ES-I3 (cell line): ENCODE results near the gene USP54.
"Not testable (repeated sequence)": the region's sequence is repeated elsewhere in the genome, so short reads cannot be mapped to it uniquely, and the experiment has no call there.

Source experiments
- H3K36me3 ChIP-seq: 2 replicates; pipeline ENCODE4 v1.6.1; 2013; ENCODE audit warnings: mild to moderate bottlenecking, low read length, control low read depth, moderate library complexity; ENCODE audit not compliant: insufficient read depth
- H3K4me1 ChIP-seq: 2 replicates; pipeline ENCODE4 v1.6.1; 2013; ENCODE audit warnings: mild to moderate bottlenecking, control low read depth, low read length; ENCODE audit not compliant: insufficient read depth
- H3K9ac ChIP-seq: 2 replicates; pipeline ENCODE4 v1.6.1; 2013; ENCODE audit warnings: low read depth, mild to moderate bottlenecking, low read length, moderate library complexity
- H3K9me3 ChIP-seq: 2 replicates; pipeline ENCODE4 v1.6.1; 2013; ENCODE audit warnings: mild to moderate bottlenecking, low read length, moderate library complexity; ENCODE audit not compliant: control insufficient read depth, insufficient read depth

Gene USP54, protein sequence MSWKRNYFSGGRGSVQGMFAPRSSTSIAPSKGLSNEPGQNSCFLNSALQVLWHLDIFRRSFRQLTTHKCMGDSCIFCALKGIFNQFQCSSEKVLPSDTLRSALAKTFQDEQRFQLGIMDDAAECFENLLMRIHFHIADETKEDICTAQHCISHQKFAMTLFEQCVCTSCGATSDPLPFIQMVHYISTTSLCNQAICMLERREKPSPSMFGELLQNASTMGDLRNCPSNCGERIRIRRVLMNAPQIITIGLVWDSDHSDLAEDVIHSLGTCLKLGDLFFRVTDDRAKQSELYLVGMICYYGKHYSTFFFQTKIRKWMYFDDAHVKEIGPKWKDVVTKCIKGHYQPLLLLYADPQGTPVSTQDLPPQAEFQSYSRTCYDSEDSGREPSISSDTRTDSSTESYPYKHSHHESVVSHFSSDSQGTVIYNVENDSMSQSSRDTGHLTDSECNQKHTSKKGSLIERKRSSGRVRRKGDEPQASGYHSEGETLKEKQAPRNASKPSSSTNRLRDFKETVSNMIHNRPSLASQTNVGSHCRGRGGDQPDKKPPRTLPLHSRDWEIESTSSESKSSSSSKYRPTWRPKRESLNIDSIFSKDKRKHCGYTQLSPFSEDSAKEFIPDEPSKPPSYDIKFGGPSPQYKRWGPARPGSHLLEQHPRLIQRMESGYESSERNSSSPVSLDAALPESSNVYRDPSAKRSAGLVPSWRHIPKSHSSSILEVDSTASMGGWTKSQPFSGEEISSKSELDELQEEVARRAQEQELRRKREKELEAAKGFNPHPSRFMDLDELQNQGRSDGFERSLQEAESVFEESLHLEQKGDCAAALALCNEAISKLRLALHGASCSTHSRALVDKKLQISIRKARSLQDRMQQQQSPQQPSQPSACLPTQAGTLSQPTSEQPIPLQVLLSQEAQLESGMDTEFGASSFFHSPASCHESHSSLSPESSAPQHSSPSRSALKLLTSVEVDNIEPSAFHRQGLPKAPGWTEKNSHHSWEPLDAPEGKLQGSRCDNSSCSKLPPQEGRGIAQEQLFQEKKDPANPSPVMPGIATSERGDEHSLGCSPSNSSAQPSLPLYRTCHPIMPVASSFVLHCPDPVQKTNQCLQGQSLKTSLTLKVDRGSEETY (N-terminal part only)

GRCh38 chr10:73590881-73591799, at the start of gene USP54:
Gene USP54, minus strand, starts transcription at chr10:73591342. Its CDS starts 15,684 bp downstream, at chr10:73575658.
- Histone ChIP-seq H3K36me3 (no peaks in the 10 kb centered on the region), H3K4me1 (peaks cover 23% of the 10 kb centered on the region), H3K9ac (peak within 1 kb of the TSS; percentile 43), H3K9me3 (no peaks in the 10 kb centered on the region)

GRCh38 chr10:73639286-73639685, 48.1 kb upstream of the USP54 start:
- no peak overlapping the region for H3K9ac ChIP-seq
- no peaks in the 10 kb centered on the region for H3K9me3 ChIP-seq
- H3K36me3 ChIP-seq: no peaks in the 10 kb centered on the region
- H3K4me1 ChIP-seq: peaks cover 5% of the 10 kb centered on the region; the same call in 1 of the 2 replicates

DNA sequence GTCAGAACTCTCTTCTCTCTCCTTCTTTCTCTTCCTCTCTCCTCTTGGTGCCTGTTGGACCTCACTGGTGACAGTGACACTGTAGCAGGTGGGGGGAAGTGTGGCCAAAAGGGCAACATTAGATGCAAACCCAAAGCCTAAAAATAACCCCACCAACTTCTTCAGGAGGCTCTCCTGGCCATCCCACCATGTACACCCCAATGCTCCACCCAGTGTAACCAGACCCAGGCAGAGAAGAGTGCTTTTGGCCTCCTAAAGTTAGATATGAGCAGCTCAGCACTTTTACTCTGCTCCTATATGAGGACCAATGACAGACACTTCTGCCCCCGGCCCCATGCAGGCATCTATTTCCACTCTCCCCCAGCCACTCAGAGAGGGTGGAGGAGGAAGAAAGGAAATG, 44.6 kb upstream of the USP54 start:
- Histone ChIP-seq H3K36me3 (no peaks in the 10 kb centered on the region), H3K9ac (no peak overlapping the region), H3K9me3 (no peaks in the 10 kb centered on the region), H3K4me1 (no peaks in the 10 kb centered on the region)

GRCh38 chr10:73634421-73634820, 43.3 kb upstream of the USP54 start:
- Histone ChIP-seq H3K9ac (no peak overlapping the region), H3K4me1 (no peaks in the 10 kb centered on the region), H3K9me3 (no peaks in the 10 kb centered on the region), H3K36me3 (no peaks in the 10 kb centered on the region)

DNA sequence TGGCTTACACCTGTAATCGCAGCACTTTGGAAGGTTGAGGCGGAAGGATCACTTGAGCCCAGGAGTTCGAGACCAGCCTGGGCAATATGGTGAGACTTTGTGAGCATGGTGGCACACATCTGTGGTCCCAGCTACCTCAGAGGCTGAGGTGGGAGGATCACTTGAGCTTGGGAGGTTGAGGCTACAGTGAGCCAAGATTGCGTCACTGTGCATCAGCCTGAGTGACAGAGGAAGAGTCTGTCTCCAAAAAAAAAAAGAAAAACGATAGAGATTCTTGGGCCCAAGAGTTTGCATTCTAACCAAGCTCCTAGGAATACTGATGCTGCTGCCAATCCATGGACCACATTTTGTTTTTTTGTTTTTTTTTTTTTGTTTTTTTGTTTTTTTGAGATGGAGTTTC, 38.0 kb upstream of the USP54 start:
- Histone ChIP-seq H3K9ac (no peak overlapping the region), H3K4me1 (no peaks in the 10 kb centered on the region), H3K36me3 (no peaks in the 10 kb centered on the region), H3K9me3 (no peaks in the 10 kb centered on the region)

DNA sequence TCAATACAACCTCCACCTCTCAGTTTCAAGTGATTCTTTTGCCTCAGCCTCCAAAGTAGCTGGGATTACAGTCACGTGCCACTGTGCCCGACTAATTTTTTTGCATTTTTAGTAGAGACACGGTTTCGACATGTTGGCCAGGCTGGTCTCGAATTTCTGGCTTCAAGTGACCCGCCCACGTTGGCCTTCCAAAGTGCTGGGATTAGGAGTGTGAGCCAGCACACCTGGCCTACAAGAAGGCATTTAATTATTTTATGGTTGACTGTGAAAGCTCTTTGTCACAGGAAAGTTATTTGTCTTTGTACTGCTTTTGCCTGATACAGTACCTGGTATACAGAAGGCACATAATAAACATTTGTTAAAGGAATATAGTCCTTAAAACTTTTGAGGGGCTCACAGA, 37.3 kb upstream of the USP54 start:
- Histone ChIP-seq H3K4me1 (no peaks in the 10 kb centered on the region), H3K9me3 (no peaks in the 10 kb centered on the region), H3K36me3 (no peaks in the 10 kb centered on the region), H3K9ac (no peak overlapping the region)

- H3K9ac ChIP-seq: no peak overlapping the region
- no peaks in the 10 kb centered on the region for H3K9me3 ChIP-seq
- H3K36me3 ChIP-seq: no peaks in the 10 kb centered on the region
- no peaks in the 10 kb centered on the region for H3K4me1 ChIP-seq
Measured at GRCh38 chr10:73627300-73627699, 36.2 kb upstream of the USP54 start.

DNA sequence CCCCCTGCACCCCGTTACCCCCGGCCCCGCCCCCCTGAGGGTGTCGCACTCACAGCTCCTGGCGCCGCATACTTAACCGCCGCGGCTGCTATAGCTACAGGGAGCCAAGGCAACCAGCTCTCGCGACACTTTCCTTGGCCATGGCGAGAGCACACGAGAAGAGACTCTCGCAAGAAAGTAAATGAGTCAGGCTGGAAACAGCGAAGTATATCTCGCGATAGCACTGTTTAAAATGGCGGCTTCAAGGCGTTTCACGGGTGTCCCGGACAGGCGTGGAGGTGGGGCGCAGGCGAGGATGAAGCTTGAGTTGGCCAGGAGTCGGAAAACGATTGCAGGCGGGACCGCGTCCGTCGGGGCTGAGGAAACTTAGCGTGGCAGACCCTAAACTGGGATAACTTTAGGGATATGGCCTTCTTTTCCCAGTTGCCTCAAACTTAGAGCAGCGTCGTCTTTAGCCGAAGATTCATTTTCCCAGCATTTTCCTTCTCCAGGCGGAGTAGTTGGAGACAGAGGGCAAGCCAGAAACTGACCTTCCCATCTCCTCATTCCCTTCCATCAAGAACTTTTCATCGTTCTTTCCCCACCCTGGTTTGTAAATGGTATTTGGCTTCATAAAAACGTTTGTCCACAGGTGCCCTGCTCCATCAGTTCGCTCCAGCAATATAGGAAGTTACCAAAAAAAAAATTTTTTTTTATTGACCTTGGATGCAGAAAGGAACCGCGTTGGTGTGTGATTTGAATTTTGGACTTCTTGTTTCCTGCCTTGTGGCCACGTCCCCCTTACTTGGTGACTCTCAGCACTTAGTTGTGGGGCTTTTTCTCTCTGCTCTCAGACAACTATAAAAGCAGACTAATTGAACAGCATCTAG, 35.0 kb upstream of the USP54 start:
- no peaks in the 10 kb centered on the region for H3K4me1 ChIP-seq
- peak overlapping the region; percentile 95 for H3K9ac ChIP-seq
- no peaks in the 10 kb centered on the region for H3K36me3 ChIP-seq
- no peaks in the 10 kb centered on the region for H3K9me3 ChIP-seq

GRCh38 chr10:73625004-73625883, 34.1 kb upstream of the USP54 start:
- peak overlapping the region; percentile 93 for H3K9ac ChIP-seq
- no peaks in the 10 kb centered on the region for H3K9me3 ChIP-seq
- H3K4me1 ChIP-seq: no peaks in the 10 kb centered on the region
- H3K36me3 ChIP-seq: no peaks in the 10 kb centered on the region

GRCh38 chr10:73623056-73623455, 31.9 kb upstream of the USP54 start:
- Histone ChIP-seq H3K4me1 (no peaks in the 10 kb centered on the region), H3K9ac (no peak overlapping the region), H3K9me3 (no peaks in the 10 kb centered on the region), H3K36me3 (no peaks in the 10 kb centered on the region)

- H3K4me1 ChIP-seq, H3K9ac ChIP-seq, H3K9me3 ChIP-seq, H3K36me3 ChIP-seq: not testable (repeated sequence)
Measured at GRCh38 chr10:73620974-73621373, 29.8 kb upstream of the USP54 start.

DNA sequence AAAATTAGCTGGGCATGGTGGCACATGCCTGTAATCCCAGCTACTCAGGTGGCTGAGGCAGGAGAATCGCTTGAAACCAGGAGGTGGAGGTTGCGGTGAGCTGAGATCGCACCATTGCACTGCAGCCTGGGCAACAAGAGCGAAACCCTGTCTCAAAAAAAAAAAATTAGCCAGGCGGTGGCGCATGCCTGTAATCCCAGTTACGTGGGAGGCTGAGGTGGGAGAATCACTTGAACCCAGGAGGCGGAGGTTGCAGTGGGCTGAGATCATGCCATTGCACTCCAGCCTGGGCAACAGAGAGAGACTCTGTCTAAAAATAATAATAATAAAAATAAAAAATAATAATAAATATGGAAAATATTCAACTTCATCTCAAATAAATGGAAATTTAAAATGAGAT, 26.0 kb upstream of the USP54 start:
- H3K36me3 ChIP-seq, H3K4me1 ChIP-seq, H3K9me3 ChIP-seq, H3K9ac ChIP-seq: not testable (repeated sequence)
